HepG2 (cell line): ENCODE results near the gene UBE4A. TPM values are rescaled to one million over a fixed set of nuclear protein-coding genes. Genes with fewer than 3 reads are reported as not detected.

Experiments
- ATAC-seq: fragments of 200-7000 bp; cut with Tn5 transposase; 3 replicates; pipeline ENCODE4 v1.9.1; 2020; ENCODE audit warnings: mild to moderate bottlenecking, moderate library complexity
- BruUV-seq: library from RNA; stranded (reverse); fragments of 400-500 nt; replicated peaks from 2 replicates; lab custom pipeline; 2021; lab: Mats Ljungman, UMichigan
- CTCF ChIA-PET: fragments of 300-600 bp; formaldehyde crosslinking; extraction: SDS; loops from one replicate; lab custom pipeline; 2021; ENCODE audit warnings: low total read pairs, inconsistent platforms, low intra/inter-chr PET ratio; lab: Yijun Ruan, JAX
- POLR2A ChIA-PET: fragments of 350-600 bp; sonication (Branson Sonifier 250); formaldehyde crosslinking; loops from one replicate; lab custom pipeline; 2020; ENCODE audit warnings: antibody characterized with exemption, inconsistent platforms; lab: Yijun Ruan, JAX
- DNase-seq: peaks from one replicate; pipeline ENCODE4 v3.0.0-alpha.2; 2015; ENCODE audit warnings: low spot score
- FAIRE-seq: peaks from 3 replicates; lab custom pipeline; 2011; peaks lifted over from hg19 to GRCh38; lab: Jason Lieb, UNC
- H2AFZ ChIP-seq: one replicate; pipeline ENCODE4 v1.6.1; 2011; ENCODE audit warnings: low read length, inconsistent platforms
- H3K27ac ChIP-seq: fragments of 300-600 bp; 3 replicates; pipeline ENCODE4 v1.8.0; 2011; ENCODE audit warnings: mixed run types, mild to moderate bottlenecking, mixed read lengths, low read length, inconsistent platforms; ENCODE audit not compliant: insufficient read depth; ENCODE audit errors: extremely low read length
- H3K27me3 ChIP-seq, 2 experiments: fragments of 200-600 bp in 1 of 2; 2 replicates in 1 of 2; 3 replicates in 1 of 2; pipeline versions ENCODE4 v1.6.0 to v1.8.0; 2011; ENCODE audit warnings: low read length in 2 of 2, mild to moderate bottlenecking in 2 of 2, moderate library complexity in 2 of 2, inconsistent platforms in 1 of 2; ENCODE audit not compliant: insufficient read depth in 2 of 2, control insufficient read depth in 1 of 2
- H3K36me3 ChIP-seq, 2 experiments: fragments of 200-600 bp in 1 of 2; replicated peaks in 1 of 2; 2 replicates in 1 of 2; 3 replicates in 1 of 2; pipeline versions ENCODE4 v1.5.1 to v1.8.0; 2011; ENCODE audit warnings: low read length in 2 of 2, inconsistent platforms in 1 of 2; ENCODE audit not compliant: insufficient read depth in 2 of 2, control insufficient read depth in 1 of 2
- H3K4me1 ChIP-seq: 2 replicates; pipeline ENCODE4 v1.5.1; 2012; ENCODE audit warnings: low read length, inconsistent platforms; ENCODE audit not compliant: insufficient read depth
- H3K4me2 ChIP-seq: 2 replicates; pipeline ENCODE4 v1.6.0; 2011; ENCODE audit warnings: low read depth, low read length, inconsistent platforms
- H3K4me3 ChIP-seq, 3 experiments: fragments of 200-600 bp in 1 of 3; sonication (generic), shearing (Covaris generic) in 1 of 3; replicated peaks in 1 of 3; 2 replicates each; pipeline ENCODE4 v1.5.1; 2011 to 2016; ENCODE audit warnings: low read length in 3 of 3, inconsistent platforms in 2 of 3, low read depth in 2 of 3, mild to moderate bottlenecking in 2 of 3, control low read depth in 1 of 3, mixed read lengths in 1 of 3; ENCODE audit not compliant: insufficient read depth in 1 of 3
- H3K79me2 ChIP-seq: one replicate; pipeline ENCODE4 v1.6.1; 2011; ENCODE audit warnings: low read length, inconsistent platforms; ENCODE audit not compliant: insufficient read depth
- H3K9ac ChIP-seq: 2 replicates; pipeline ENCODE4 v1.6.0; 2011; ENCODE audit warnings: mild to moderate bottlenecking, low read depth, low read length, inconsistent platforms; ENCODE audit not compliant: insufficient read depth
- H3K9me3 ChIP-seq: 2 replicates; pipeline ENCODE4 v1.5.1; 2012; ENCODE audit warnings: mild to moderate bottlenecking, low read length
- H4K20me1 ChIP-seq: 2 replicates; pipeline ENCODE4 v1.6.0; 2011; ENCODE audit warnings: inconsistent platforms, mild to moderate bottlenecking, low read length, moderate library complexity; ENCODE audit not compliant: insufficient read depth
- BCL3 ChIP-seq: sonication (generic); formaldehyde crosslinking; IDR thresholded peaks from 2 replicates; pipeline ENCODE4 v1.5.1; 2020; ENCODE audit warnings: mild to moderate bottlenecking, missing genetic modification reagents, moderate library complexity
- EHMT2 ChIP-seq: fragments of 200-600 bp; sonication (generic); IDR thresholded peaks from 2 replicates; pipeline ENCODE4 v1.7.0; 2017; ENCODE audit warnings: antibody characterized with exemption, low read depth, low read length, borderline replicate concordance
- GABPA ChIP-seq, 2 experiments: IDR thresholded peaks; 2 replicates each; pipeline ENCODE4 v1.6.1; 2011 to 2016; ENCODE audit warnings: low read depth in 2 of 2, low read length in 1 of 2, missing biosample characterization in 1 of 2, missing genetic modification characterization in 1 of 2
- MTA1 ChIP-seq: sonication (generic); formaldehyde crosslinking; IDR thresholded peaks from 2 replicates; pipeline ENCODE4 v1.4.0; 2020; ENCODE audit warnings: missing genetic modification reagents, mild to moderate bottlenecking, borderline replicate concordance
- PBX2 ChIP-seq: IDR thresholded peaks from 2 replicates; pipeline ENCODE4 v1.6.1; 2016; ENCODE audit warnings: control low read depth
- ZNF331 ChIP-seq: sonication (generic); formaldehyde crosslinking; IDR thresholded peaks from 2 replicates; pipeline ENCODE4 v1.4.0; 2020; ENCODE audit warnings: missing genetic modification reagents
- ZNF746 ChIP-seq: sonication (generic); formaldehyde crosslinking; IDR thresholded peaks from 2 replicates; pipeline ENCODE4 v1.8.0; 2022; ENCODE audit warnings: mild to moderate bottlenecking, missing genetic modification reagents
- ZSCAN12 ChIP-seq: sonication (generic); formaldehyde crosslinking; IDR thresholded peaks from 2 replicates; pipeline ENCODE4 v1.9.0; 2021; ENCODE audit warnings: mild to moderate bottlenecking, missing genetic modification reagents
- in situ Hi-C: cut with HindIII; loops from 2 replicates; pipeline ENCODE4 v1.10.0; 2017; ENCODE audit warnings: low pct_unique_long_range_greater_than_20kb; ENCODE audit not compliant: extremely low pct_ligation_motif_present
- intact Hi-C: fragments of 100-400 bp; cut with micrococcal nuclease; formaldehyde crosslinking; loops from one replicate; pipeline ENCODE4 v1.10.0; 2022; ENCODE audit not compliant: unreplicated experiment
- polyA plus RNA-seq, 8 experiments: library from polyadenylated mRNA; depleted of rRNA in 3 of 8; stranded (reverse) in 7 of 8; unstranded in 1 of 8; fragments of >200 nt; fragmentation: Illumina TruSeq in 4 of 8; extraction: Trizol in 4 of 8; gene quantifications; 2 replicates each; pipeline versions ENCODE4 v1.2.1 to v1.2.3, GENCODE V29; 2011 to 2016; ENCODE audit warnings: low read depth in 4 of 8, missing spikeins in 1 of 8, mixed read lengths in 1 of 8; ENCODE audit not compliant: insufficient read depth in 1 of 8
- total RNA-seq, 5 experiments: library from RNA; depleted of rRNA; stranded (reverse); fragments of >200 nt; fragmentation: Illumina TruSeq; extraction: Trizol; gene quantifications; 2 replicates each; pipeline ENCODE4 v1.2.3, GENCODE V29; 2016; ENCODE audit warnings: low read depth in 1 of 5
- TF ChIP-seq, protein P1 (sequence below): sonication (generic); formaldehyde crosslinking; IDR thresholded peaks from 2 replicates; pipeline ENCODE4 v1.5.0; 2020; ENCODE audit warnings: mild to moderate bottlenecking, missing genetic modification reagents, moderate library complexity
- TF ChIP-seq, protein P2 (sequence below): IDR thresholded peaks from 2 replicates; pipeline ENCODE4 v1.6.1; 2016; ENCODE audit warnings: missing biosample characterization, missing genetic modification reagents, low read depth

The UBE4A gene
- total and polyA plus RNA-seq, 2 of the 13 experiments (the other 11 are each of a cell fraction or from before 2014, with no cell fraction given), result 15.1 to 32.7 TPM

GRCh38 chr11:118325283-118325682 lies 34.1 kb upstream of the UBE4A start:
- ATAC-seq (no peak), FAIRE-seq (no peak), DNase-seq (no peak)
- ChIA-PET POLR2A (no interaction called here), CTCF (no interaction called here)
- Histone ChIP-seq H3K9ac (no peak overlapping the region), H3K27me3 (peaks cover 0 to 8% of the 10 kb centered on the region in 2 experiments; a peak in 3 of 5 replicates), H3K79me2 (no peaks in the 10 kb centered on the region), H3K4me2 (no peak overlapping the region), H3K4me1 (peaks cover 18% of the 10 kb centered on the region), H2AFZ (no peak overlapping the region), H3K4me3 (no peak overlapping the region), H3K36me3 (no peaks in the 10 kb centered on the region), H4K20me1 (no peaks in the 10 kb centered on the region), H3K27ac (no peak overlapping the region), H3K9me3 (no peaks in the 10 kb centered on the region)
- in situ Hi-C loops, result no loop called here
- intact Hi-C loops, result no loop called here
- TF ChIP-seq, protein P1, sequence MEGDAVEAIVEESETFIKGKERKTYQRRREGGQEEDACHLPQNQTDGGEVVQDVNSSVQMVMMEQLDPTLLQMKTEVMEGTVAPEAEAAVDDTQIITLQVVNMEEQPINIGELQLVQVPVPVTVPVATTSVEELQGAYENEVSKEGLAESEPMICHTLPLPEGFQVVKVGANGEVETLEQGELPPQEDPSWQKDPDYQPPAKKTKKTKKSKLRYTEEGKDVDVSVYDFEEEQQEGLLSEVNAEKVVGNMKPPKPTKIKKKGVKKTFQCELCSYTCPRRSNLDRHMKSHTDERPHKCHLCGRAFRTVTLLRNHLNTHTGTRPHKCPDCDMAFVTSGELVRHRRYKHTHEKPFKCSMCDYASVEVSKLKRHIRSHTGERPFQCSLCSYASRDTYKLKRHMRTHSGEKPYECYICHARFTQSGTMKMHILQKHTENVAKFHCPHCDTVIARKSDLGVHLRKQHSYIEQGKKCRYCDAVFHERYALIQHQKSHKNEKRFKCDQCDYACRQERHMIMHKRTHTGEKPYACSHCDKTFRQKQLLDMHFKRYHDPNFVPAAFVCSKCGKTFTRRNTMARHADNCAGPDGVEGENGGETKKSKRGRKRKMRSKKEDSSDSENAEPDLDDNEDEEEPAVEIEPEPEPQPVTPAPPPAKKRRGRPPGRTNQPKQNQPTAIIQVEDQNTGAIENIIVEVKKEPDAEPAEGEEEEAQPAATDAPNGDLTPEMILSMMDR (CRISPR knock-in tag), result no peak
- TF ChIP-seq MTA1 (no peak), ZNF331 (CRISPR knock-in tag) (no peak), PBX2 (no peak), EHMT2 (no peak), ZSCAN12 (no peak), ZNF746 (CRISPR knock-in tag) (no peak), BCL3 (no peak), GABPA (IDR thresholded peaks at IDR 0.05; ENCODE audit: low read depth, low read length) (no peak), GABPA (CRISPR knock-in tag; IDR thresholded peaks at IDR 0.05; ENCODE audit: low read depth) (no peak)
- TF ChIP-seq, protein P2, sequence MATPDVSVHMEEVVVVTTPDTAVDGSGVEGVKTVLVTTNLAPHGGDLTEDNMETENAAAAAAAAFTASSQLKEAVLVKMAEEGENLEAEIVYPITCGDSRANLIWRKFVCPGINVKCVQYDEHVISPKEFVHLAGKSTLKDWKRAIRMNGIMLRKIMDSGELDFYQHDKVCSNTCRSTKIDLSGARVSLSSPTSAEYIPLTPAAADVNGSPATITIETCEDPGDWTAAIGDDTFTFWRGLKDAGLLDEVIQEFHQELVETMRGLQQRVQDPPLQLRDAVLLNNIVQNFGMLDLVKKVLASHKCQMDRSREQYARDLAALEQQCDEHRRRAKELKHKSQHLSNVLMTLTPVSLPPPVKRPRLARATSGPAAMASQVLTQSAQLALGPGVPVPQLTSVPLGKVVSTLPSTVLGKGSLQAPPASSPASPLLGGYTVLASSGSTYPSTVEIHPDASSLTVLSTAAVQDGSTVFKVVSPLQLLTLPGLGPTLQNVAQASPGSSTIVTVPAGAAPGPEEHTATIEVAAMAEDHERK (CRISPR knock-in tag), result no peak
- no TSS peak for BruUV-seq
